SW 1271 (cell line): ENCODE data around the gene PPP1R13B.

ENCODE experiments used
- DNase-seq, 2 experiments: peaks; one replicate each; lab custom pipeline; 2025; lab: John Stamatoyannopoulos, UW

The PPP1R13B gene

GRCh38 chr14:103836976-103837725, 10.2 kb downstream of the PPP1R13B start:
- no peak for DNase-seq

- no peak for DNase-seq
Observed at GRCh38 chr14:103834956-103835355, 12.4 kb downstream of the PPP1R13B start.

- DNase-seq: no peak
Observed at GRCh38 chr14:103833711-103834110, 13.7 kb downstream of the PPP1R13B start.

GRCh38 chr14:103832046-103832445, 15.3 kb downstream of the PPP1R13B start:
- DNase-seq: no peak

- no peak for DNase-seq
Observed at GRCh38 chr14:103830511-103831270, 16.7 kb downstream of the PPP1R13B start.

GRCh38 chr14:103828315-103828967, 18.9 kb downstream of the PPP1R13B start:
- DNase-seq: no peak

- DNase-seq: no peak
Observed at GRCh38 chr14:103825101-103825500, 22.3 kb downstream of the PPP1R13B start.

- DNase-seq: no peak
Observed at GRCh38 chr14:103820908-103821307, 26.5 kb downstream of the PPP1R13B start.

- DNase-seq: no peak
Observed at GRCh38 chr14:103820382-103820781, 27.0 kb downstream of the PPP1R13B start.

- DNase-seq: no peak
Observed at GRCh38 chr14:103819503-103820307, 27.7 kb downstream of the PPP1R13B start.

- DNase-seq: no peak
Observed at GRCh38 chr14:103818870-103819269, 28.5 kb downstream of the PPP1R13B start.

GRCh38 chr14:103818422-103818821, 29.0 kb downstream of the PPP1R13B start:
- DNase-seq: no peak

GRCh38 chr14:103817595-103817994, 29.8 kb downstream of the PPP1R13B start:
- DNase-seq: no peak

GRCh38 chr14:103816991-103817390, 30.4 kb downstream of the PPP1R13B start:
- DNase-seq: no peak

- no peak for DNase-seq
Observed at GRCh38 chr14:103815253-103815652, 32.1 kb downstream of the PPP1R13B start.

GRCh38 chr14:103811189-103811588, 36.2 kb downstream of the PPP1R13B start:
- DNase-seq: no peak

- peak; percentile 11 to 43 for DNase-seq
Observed at GRCh38 chr14:103808403-103809001, 38.9 kb downstream of the PPP1R13B start.

GRCh38 chr14:103806805-103807204, 40.6 kb downstream of the PPP1R13B start:
- DNase-seq: no peak

GRCh38 chr14:103805708-103806107, 41.7 kb downstream of the PPP1R13B start:
- no peak for DNase-seq

GRCh38 chr14:103803661-103804060, 43.7 kb downstream of the PPP1R13B start:
- DNase-seq: no peak

- DNase-seq: no peak
Observed at GRCh38 chr14:103802356-103802755, 45.0 kb downstream of the PPP1R13B start.

GRCh38 chr14:103801459-103801858, 45.9 kb downstream of the PPP1R13B start:
- no peak for DNase-seq
